GM10266 (cell line): ENCODE measurements around the gene PRKCB.

ENCODE experiments used
- DNase-seq: peaks from one replicate; pipeline ENCODE4 v3.0.0; 2012; ENCODE audit errors: extremely low spot score
- CTCF ChIP-seq: IDR thresholded peaks from 2 replicates; pipeline ENCODE4 v1.5.1; 2012; ENCODE audit warnings: mild to moderate bottlenecking, low read depth; ENCODE audit not compliant: control insufficient read depth, insufficient read depth; ENCODE audit errors: missing control alignments

Gene PRKCB

GRCh38 chr16:24163935-24164334 lies 328.2 kb downstream of the PRKCB start:
- DNase-seq: no peak
- TF ChIP-seq CTCF: no peak

GRCh38 chr16:24164416-24164815 lies 328.6 kb downstream of the PRKCB start:
- DNase-seq: no peak
- no peak for TF ChIP-seq CTCF

- DNase-seq: no peak
- no peak for TF ChIP-seq CTCF
Measured at GRCh38 chr16:24165273-24165672, 329.5 kb downstream of the PRKCB start.

- TF ChIP-seq CTCF: no peak
Measured at GRCh38 chr16:24166661-24167528, 331.1 kb downstream of the PRKCB start.

GRCh38 chr16:24168856-24169255 lies 333.1 kb downstream of the PRKCB start:
- no peak for TF ChIP-seq CTCF
- no peak for DNase-seq

More at GRCh38 chr16:24166661-24167528, 331.1 kb downstream of the PRKCB start:
- DNase-seq: no peak

GRCh38 chr16:24170407-24170806 lies 334.6 kb downstream of the PRKCB start:
- no peak for TF ChIP-seq CTCF
- DNase-seq: no peak

GRCh38 chr16:24174504-24174903 lies 338.7 kb downstream of the PRKCB start:
- no peak for TF ChIP-seq CTCF
- DNase-seq: no peak
